NB4 (cell line): Measurements from ENCODE around the gene PCGF3.
"Not testable (repeated sequence)": the region's sequence is repeated elsewhere in the genome, so short reads cannot be mapped to it uniquely, and the experiment has no call there.

Experiments
- DNase-seq: peaks from one replicate; pipeline ENCODE4 v3.0.0; 2010; ENCODE audit warnings: low read depth
- H3K4me3 ChIP-seq: one replicate; pipeline ENCODE4 v1.5.1; 2011; ENCODE audit warnings: mild to moderate bottlenecking, low read depth, low read length, moderate library complexity
- CTCF ChIP-seq: IDR thresholded peaks from one replicate; pipeline ENCODE4 v1.5.1; 2012; ENCODE audit warnings: low read depth, low read length
- MAX ChIP-seq: IDR thresholded peaks from 2 replicates; pipeline ENCODE4 v1.6.1; 2011; ENCODE audit warnings: low read depth, low read length
- MYC ChIP-seq: IDR thresholded peaks from 2 replicates; pipeline ENCODE4 v1.6.1; 2011; ENCODE audit warnings: low read depth, low read length
- POLR2A ChIP-seq: IDR thresholded peaks from 2 replicates; pipeline ENCODE4 v1.6.1; 2011; ENCODE audit warnings: mild to moderate bottlenecking; ENCODE audit not compliant: insufficient read length; ENCODE audit errors: extremely low read depth

PCGF3 gene

GRCh38 chr4:769511-769910 lies 63.9 kb downstream of the PCGF3 start:
- TF ChIP-seq CTCF (no peak), MAX (no peak), MYC (no peak), POLR2A (no peak)

GRCh38 chr4:770022-770421 lies 64.4 kb downstream of the PCGF3 start:
- no peak for TF ChIP-seq MYC
- TF ChIP-seq CTCF: no peak
- no peak for TF ChIP-seq MAX
- TF ChIP-seq POLR2A: no peak
- DNase-seq: no peak
- no peak overlapping the region for H3K4me3 ChIP-seq

More at GRCh38 chr4:769511-769910, 63.9 kb downstream of the PCGF3 start:
- no peak for DNase-seq
- H3K4me3 ChIP-seq: no peak overlapping the region

- TF ChIP-seq MYC (no peak), CTCF (no peak), POLR2A (no peak), MAX (no peak)
- no peak overlapping the region for H3K4me3 ChIP-seq
- DNase-seq: no peak
These were observed 65.8 kb downstream of the PCGF3 start for GRCh38 chr4:771464-771863.

- no peak for DNase-seq
- TF ChIP-seq CTCF: no peak
- TF ChIP-seq MYC: no peak
- no peak for TF ChIP-seq MAX
- no peak for TF ChIP-seq POLR2A
- H3K4me3 ChIP-seq: no peak overlapping the region
These were observed 66.5 kb downstream of the PCGF3 start for GRCh38 chr4:772118-772517.

- TF ChIP-seq POLR2A (no peak), MYC (no peak), CTCF (no peak), MAX (no peak)
- H3K4me3 ChIP-seq: no peak overlapping the region
- no peak for DNase-seq
These were observed 67.1 kb downstream of the PCGF3 start for GRCh38 chr4:772776-773175.

GRCh38 chr4:773214-773613 lies 67.6 kb downstream of the PCGF3 start:
- DNase-seq: no peak
- no peak for TF ChIP-seq POLR2A
- no peak for TF ChIP-seq MAX
- TF ChIP-seq CTCF: no peak
- TF ChIP-seq MYC: no peak
- H3K4me3 ChIP-seq: no peak overlapping the region

GRCh38 chr4:774419-775092 lies 68.9 kb downstream of the PCGF3 start:
- not testable (repeated sequence) for H3K4me3 ChIP-seq, DNase-seq

GRCh38 chr4:775485-775884 lies 69.9 kb downstream of the PCGF3 start:
- not testable (repeated sequence) for DNase-seq, H3K4me3 ChIP-seq
